Measurements from ENCODE around the gene LAMB2.

DNA sequence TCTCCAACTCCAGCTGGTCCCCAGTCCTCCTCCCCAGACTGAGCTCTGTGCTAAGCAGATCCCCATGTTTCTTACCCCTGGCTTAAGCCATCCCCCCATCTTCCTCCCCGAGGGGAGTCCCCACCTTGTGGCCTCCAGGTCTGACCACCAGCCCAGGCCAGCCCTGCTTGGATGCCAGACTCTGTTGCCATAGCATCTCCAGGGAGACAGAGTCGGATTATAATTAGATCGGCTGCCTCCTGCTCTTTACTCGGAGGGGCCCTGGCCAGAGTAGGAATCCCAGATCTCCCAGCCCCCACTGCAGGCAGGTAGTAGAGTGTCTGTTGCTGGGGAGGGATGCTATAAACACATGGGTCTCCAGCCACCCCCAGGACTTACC is 40.9 kb upstream of the LAMB2 start:
- TF ChIP-seq, protein P1, sequence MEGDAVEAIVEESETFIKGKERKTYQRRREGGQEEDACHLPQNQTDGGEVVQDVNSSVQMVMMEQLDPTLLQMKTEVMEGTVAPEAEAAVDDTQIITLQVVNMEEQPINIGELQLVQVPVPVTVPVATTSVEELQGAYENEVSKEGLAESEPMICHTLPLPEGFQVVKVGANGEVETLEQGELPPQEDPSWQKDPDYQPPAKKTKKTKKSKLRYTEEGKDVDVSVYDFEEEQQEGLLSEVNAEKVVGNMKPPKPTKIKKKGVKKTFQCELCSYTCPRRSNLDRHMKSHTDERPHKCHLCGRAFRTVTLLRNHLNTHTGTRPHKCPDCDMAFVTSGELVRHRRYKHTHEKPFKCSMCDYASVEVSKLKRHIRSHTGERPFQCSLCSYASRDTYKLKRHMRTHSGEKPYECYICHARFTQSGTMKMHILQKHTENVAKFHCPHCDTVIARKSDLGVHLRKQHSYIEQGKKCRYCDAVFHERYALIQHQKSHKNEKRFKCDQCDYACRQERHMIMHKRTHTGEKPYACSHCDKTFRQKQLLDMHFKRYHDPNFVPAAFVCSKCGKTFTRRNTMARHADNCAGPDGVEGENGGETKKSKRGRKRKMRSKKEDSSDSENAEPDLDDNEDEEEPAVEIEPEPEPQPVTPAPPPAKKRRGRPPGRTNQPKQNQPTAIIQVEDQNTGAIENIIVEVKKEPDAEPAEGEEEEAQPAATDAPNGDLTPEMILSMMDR (IDR thresholded peaks at IDR 0.05) = no peak
- no peak for TF ChIP-seq POLR2A (IDR thresholded peaks at IDR 0.05)

Measured in lower leg skin (tissue), 3 donors.